HG03432 (cell line): Measurements from ENCODE around the gene SPATA32.

Source experiments
- ATAC-seq: cut with Tn5 transposase; IDR thresholded peaks from one replicate; pipeline ENCODE4 v1.9.1; 2021; ENCODE audit warnings: mild to moderate bottlenecking, moderate library complexity; ENCODE audit not compliant: unreplicated experiment

Gene SPATA32

DNA sequence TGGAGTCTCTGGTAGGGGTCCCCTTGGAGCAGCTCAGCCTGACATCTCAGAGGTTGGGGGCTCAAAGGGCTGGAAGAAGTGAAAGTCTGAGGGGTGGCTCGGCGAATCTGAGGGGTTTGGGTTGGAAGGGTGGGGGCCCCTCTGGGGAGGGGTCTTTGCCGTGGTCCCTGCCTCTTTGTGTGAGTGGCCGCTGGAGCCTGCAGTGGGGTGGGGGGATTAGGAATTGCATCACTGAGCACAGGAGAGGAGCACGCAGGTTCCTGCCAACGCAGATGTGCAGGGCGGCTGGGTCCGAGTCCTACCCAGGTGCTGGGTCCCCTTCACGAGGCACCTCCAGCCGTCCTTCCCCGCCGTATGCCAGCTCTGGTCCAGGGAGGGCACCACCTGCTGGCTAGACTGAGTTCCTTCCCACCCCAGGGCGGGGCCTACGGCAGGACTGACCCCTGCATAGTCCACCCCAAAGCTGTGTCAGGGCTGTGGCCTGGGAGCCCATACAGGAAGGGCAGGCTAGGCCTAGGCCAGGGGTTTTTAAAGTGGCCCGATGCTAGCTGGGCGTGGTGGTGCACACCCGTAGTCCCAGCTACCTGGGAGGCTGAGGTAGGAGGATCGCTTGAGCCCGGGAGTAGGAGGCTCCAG lies 30.3 kb downstream of the SPATA32 start:
- no peak for ATAC-seq

DNA sequence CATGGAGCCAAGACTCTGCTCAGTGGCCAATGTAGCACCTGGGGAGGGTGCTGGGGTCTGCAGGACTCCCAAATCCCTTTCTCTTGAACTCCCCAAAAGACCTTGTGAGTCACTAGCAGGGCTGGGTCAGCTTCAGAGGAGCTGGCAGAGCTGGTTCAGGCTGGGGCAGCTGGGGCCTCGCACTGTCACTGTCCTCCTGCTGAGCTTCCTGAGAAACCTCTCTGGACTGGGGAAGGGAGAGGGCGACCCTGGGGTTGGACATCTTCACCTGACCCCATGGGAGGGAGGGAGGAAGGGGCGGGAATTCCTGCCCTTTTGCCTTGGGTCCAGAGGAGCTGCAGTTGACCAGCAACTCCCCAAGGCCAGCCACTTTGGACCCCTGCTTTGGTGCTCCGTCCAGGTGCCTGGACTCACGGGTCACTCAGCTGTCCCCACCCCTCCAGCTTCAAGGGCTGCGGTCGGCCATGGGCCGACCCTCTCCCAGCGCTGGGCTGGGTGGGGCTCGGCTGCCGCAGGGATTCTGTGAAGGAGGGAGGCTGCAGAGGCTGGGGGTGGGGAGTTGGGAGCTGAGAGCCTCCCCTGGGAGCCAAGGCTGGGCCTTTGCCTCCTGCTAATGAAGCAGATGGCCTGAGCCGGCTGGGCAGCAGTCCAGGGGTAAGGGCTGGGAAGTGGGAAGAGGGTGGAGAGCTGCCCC lies 31.0 kb downstream of the SPATA32 start:
- ATAC-seq, result no peak

DNA sequence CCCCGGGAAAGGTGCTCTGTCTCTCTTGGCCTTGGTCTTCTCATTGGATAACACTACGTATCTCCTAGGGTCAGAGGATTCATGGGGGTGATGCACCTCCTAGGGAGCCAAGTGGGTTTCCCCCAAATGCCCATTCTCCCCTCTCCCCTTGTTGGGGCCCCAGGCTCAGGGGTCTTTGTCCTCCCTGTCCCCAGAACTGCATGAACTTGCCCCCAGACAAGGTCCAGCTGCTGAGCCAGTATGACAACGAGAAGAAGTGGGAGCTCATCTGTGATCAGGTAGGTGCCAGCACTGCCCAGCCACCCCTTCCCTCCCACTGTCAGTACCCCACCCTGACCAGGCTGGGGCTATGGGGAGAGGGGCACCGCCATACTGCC lies 31.5 kb downstream of the SPATA32 start:
- ATAC-seq, result no peak

DNA sequence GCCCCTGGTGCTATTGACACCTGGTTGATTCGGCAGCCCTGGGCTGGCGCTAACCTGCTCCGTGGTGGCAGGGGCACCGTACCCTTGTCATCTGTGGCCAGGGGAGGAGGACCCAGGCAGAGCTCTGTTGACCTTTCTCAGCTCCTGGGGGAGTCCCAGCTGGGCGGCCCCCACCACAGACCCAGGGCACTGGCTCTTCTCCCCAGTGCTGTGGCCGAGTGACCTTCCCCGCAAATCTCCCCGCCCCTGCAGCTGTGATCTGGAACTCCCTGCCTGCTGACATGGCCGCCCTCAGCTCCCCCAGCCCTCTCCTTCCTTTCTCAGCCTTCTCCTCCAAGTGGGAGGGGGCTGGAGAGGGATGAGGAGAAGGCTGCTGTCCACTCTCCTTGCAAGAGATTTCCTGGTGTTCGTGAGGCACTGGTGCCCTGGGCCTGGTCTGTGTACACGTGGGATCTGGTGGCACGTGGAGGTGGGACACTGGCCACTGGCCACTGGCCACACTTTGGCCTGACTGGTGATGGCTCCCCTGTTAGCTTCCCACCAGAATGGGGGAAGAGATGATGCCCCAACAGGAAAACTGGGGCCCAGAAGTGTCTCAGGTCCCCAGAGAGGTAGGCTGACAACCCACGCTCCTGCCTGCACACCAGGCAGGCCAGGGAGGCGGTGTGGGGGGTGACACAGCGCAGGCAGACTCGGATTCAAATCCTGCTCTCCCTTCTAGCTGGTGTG lies 32.0 kb downstream of the SPATA32 start:
- no peak for ATAC-seq

DNA sequence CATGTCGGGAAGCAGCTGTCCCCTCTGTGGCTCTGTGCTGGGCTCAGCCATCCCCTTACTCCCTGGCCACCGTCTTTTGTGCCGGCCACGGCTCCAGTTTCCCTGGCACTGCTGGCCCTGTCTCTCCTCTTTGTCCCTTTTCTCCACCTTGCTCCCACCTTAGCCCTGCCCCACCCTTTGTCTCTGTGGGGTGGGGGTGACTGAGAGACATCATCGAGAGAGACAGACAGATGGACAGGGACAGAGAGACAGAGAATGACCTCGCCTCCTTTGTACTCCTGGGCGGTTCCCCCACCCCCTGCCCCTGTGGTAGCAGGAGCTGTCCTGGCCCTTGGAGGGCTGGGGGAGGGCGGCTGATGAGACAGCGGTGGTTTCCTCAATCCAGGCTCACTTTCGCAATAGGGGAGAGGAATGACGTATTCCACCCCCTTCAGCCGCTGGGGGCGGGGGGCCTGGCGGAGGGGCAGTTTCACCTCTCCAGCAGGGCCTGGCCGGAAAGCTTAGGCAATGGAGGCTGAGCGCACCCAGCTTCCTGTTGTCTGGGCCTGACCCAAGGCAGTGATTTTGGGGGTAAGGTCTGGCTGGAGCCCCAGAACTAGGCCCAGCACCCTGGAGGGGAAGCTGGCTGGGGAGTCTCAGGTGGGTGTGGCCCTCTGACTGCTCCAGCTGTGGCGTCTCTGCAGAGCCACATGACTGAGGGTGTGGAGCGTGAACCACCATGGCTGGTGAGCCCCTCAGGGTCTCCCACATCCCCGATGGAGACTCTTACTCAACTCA lies 32.9 kb downstream of the SPATA32 start:
- ATAC-seq, result peak; percentile 31

DNA sequence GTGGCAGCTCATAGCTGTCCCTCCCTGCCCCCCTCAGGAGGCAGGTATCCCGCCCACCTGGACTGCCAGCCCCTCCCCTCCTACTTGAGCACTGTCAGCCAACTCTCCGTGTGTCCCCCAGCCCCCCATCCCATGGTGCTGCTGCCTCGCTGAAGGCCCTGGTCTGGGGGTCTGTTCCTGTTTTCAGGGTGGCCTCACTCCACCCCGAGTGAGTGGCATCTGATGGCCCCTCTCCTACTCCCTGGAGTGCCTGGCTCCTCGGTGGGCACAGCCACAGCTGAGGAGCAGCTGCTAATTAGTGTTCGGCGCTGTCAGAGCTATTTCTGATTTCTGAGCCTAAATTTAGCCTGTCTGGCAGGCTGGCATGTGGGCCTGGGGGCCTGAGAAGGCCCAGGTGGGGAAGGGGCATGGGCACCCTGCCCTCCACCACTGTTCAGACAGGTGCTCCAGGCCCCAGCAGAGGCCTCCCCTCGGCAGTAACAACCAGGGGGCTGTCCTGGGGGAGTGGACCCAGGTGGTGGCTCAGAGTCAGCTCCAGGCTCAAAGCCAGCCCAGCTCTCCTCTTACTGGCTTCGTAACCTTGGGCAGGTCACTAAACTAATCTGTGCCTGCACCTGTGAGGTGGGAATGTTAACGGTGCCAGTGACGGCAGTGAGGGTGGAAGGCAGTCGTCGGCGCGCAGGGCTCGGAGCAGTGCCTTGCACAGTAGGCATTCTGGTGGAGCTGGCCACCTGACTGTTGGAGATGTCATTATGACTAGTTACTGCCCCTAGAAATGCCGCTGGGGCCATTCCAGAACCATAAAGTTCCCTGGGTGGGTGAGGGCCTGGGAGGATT lies 33.8 kb downstream of the SPATA32 start:
- ATAC-seq, result no peak

DNA sequence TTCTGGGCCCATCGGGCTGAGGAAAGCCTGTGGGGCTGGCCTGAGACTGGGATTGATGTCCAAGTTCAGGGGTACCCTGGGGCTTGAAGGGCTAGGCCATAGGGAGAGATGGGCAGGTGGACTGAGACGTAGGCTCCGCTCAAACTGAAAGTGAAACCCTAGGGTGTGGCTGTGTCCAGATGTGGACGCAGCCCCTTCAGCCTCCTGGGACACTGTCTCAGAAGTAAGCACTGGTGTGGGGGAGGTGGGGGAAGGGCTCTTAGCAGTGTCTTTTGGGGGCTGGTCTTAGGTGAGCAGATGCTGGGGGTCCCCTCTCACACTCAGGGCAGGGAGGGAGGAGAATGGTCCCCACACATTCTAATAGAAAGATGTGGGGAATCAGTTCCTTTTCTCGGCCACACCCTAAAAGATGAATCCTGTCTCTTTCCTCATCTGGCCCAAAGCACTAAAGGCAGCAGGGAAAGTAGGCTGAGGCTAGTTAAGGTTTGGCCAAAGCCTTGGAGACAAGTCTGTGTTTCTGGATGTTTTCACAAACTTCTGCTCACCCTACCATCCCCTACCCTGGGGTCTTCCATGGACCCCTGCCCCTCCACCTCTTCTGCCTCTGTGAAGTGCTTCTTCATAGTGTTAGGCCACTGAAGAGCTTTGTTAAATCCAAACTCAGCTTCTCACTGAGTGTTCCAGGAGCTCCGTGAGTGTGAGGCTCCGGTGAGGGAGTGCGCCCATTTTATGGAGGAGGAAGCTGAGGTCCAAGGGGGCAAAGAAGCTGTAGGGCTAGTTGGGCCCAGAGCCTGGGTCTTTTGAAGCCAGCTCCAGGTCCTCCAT lies 34.6 kb downstream of the SPATA32 start:
- ATAC-seq, result no peak

DNA sequence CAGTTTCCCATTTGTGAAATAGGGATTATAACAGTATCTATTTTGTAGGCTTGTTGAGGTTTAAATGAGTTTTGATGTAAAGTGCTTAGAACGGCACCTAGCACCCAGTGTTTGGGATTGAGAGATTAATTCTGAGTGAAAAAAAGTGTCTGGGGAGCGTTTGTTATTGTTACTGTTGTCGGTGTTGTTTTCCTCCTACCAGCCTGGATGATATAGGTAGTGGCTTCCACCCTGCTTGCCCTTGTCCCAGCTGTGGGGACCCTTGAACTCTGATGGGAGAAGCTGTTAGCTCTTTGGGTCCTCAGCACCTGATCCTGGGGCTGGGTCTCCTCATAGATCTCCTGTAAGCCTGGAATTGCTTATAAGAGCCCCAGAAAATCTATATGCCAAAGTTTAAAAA lies 35.3 kb downstream of the SPATA32 start:
- no peak for ATAC-seq

DNA sequence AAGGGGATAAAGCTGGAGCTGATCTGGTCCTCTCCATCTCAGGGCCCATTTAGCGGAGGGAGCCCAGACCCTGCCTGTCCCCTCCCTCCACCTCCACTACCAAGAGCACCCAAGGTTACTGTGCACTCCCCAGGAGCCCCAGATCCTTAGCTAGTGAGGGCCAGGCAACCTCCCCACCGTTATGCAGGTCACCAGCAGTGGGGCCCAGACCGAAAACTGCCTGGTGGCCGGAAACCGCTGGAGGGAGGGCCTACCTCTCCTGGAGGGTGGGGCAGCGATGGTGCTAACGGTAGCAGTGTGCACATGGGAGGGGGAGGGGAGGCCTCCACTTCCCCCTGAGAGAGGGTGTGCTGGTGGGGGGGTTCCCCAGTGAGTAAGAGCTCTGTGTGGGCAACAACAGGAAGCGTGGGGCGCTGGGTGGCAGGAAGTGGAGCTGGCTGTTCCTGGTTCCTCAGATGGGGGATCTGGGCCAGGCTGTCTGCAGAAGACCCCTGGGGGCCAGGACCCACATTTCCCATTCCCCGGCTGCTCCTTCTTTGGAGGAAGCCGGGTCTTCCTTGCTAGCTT lies 35.8 kb downstream of the SPATA32 start:
- peak; percentile 44 for ATAC-seq

DNA sequence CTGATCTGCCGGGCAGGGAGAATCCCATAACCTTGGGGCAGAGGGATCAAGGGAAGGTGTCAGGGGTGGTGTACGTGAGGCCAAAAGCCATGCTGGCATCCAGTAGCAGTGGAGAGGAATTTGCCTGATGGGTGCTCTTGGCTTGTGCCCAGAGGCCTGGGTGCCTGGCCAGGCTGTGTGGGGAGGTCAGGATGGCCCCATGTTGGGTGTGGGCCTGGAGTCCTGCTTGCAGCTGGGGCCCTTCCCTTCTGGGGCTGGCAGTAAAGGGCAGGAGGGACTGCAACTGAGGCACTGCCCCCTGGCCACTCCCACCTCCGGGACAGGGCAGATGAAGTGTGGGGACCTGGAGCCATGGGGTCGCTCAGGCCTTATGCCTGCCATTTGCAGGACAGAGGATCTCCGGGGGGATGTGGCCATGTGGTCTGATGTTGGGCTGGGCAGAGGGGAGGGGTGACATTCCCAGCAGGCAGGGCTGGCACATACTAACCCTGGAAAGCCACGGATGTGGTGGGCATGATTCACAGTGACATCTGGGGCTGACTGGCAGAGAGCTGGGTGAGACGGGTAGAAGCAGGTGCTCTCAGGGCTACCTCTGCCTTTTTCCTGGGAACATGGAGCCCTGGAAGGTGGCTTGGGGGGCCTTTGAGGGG lies 36.7 kb downstream of the SPATA32 start:
- no peak for ATAC-seq

DNA sequence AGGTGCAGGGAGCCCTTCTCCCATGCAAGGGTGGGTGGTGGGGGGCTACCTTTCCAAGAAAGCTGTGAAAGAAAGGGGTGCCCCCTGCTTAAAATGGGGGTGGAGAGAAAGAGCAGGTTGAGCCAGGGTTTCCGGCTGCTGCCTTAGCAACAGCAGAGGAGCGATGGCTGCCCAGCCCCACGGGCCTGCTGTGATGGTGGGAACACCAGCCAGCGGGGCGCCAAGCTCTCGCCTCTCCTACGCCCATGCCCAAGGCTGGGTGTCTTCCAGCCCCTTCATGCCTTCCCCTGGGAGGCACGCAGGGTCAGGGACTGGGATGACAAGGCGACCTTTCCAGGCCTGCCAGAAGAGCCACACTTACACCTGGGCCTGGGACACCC lies 37.2 kb downstream of the SPATA32 start:
- no peak for ATAC-seq

DNA sequence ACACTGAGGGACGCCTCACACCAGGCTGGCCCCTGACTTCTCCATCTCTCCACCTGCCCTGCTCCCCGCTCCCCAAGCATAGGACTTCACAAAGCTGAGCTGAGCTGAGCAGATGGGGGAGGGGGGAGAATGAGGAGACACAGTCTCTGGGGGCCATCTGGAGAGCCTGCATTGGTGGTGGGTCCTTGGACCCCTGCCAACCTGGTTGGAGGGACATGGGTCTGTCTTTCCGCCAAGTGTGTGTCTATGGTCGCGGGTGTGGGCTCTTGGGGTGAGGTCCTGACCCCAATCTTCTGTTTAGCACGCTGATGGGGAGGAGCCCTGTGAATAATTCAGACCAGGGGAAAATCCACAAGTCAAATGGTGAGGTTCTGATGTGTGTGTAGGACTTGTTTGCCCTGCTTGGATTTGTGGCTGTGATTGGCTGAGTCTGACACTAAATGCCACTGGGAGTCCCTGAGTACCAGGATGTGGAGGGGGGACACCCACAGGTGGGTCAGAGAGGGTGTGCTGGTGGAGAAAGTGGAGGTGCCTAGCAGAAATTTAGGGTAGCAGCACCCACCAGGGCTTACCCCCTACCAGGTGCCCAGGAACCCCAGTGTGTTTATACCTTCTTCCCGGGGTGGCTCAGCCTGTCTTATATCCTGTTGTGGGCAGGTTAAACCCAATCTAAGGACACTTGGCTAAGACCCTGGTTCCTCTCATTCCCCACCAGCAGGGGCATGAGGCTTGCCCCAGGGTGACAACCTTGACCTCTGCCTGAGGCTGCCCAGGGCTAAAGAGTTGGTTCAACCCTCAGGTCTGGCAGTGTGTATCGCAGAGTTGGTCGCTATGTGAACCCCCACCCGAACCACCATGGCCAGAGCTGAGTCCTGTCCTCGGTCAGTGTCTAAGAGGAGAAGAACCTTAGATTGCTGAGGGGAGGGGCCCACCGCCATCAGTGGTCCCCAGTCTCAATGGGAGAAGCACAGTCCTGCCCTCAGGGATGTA lies 38.1 kb downstream of the SPATA32 start:
- no peak for ATAC-seq

DNA sequence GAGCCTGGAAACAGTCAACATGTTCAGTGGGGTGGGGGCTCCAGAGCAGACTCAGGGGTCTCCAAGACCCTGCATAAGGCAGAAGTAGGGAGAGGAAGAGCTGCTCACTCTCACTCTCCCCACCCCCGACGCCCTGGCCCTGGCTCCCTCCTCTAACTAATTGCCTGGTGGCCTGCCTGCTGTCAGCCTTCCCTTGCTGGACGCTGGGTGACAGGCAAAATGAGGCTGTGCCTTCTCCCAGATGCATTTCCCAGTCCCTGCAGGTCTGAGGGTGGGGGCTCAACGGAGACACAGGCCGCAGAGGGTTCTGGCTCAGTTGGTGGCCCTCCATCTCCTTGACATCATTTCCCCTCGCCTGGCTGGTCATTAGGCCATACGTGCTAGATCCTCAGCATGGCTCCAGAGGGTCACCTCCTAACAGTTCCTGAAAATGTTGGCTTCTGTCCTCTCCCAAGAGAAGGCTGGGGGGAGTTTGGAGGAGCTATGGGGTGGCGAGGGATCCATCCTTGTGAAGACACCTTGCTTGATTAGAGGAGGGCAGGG lies 38.8 kb downstream of the SPATA32 start:
- no peak for ATAC-seq

DNA sequence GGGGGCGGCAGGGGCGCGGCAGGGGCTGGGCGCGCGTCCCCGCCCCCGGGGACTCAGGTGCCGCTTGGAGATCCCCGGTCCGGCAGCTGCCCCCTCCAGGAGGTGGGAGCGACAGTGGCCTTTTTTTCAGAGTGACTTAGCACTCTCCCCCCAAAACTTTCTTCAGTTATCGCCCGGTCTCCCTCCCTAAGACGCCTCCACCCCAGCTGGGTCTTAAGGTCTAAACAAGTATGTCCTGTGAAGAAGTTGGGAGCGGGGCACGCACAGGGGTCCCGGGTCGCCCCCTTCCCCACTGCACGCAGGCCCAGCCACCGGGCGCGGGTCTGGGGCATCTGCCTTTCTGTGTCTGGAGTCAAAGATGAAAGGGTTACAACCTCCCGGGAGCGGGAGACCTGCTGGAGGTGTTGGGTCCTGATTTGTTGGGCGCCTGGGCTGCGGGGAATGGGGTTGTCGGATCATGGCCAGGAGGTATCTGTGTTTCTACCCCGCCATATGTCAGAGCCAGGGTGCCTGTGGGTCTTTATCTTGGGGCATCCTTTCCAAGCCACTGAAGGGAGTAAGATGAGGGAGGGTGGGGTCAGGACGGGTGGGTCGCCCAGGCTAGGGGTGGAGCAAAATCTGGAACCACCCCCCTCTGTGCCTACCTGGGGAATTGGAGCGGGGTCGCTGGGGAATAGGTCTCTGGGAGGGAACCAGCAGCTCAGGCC lies 39.5 kb downstream of the SPATA32 start:
- ATAC-seq, result no peak

DNA sequence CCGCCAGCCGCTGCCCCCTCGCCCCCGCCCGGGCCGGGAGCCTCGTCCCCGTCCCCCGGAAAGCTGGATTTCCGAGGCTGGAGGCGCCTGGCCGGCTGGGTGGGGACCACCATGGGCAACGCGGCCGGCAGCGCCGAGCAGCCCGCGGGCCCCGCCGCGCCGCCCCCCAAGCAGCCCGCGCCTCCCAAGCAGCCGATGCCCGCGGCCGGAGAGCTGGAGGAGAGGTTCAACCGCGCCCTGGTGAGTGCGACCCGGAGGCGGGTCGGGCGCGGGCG lies 39.9 kb downstream of the SPATA32 start:
- ATAC-seq, result no peak

DNA sequence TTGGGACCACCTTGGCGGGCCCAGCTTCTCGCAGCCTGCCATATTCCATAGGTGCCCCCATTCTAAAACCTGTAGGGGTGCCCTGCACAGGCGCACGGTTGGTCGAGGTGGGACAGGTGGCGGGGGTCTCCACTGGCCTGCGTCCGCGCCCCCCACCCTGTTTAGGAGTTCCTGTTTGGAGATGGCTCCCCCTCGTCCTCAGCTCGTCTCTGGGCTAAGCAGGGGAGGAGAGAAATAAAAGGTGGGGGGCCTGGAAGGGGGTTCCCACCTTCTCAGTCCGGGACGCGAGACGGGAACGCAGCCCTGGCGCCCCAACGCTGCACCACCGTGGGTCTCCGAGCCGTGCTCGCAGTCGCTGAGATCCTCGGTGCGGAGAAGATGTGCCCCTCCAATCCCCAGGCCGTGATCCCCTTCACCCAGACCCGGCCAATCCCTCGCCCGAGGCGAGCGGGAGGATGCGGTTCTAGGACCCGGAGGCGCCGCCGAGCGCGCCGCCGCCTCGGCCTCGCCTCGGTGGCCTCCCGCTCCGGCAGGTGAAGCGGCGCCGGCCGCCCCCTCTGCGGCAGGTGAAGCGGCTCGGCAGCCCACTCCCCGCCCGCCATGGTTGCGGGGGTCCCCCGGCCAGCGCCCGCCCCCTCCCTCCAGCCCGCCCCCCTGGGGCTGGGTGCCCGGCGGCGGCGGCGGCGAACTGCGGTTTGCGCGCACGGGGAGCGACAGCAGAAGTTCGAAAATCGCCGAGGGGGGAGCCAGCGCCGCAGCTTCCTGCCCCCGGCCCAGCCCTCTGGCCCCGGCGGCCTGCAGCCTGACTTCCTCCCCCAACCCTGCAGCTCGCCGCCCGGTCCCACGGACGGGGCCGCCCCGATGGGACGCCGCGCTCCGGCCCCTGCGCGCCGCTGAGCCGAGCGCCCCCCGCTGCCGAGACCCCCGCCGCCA lies 40.5 kb downstream of the SPATA32 start, which contains the start of gene FMNL1:
Gene FMNL1, plus strand, starts transcription at position 805 of the 933 bp plus-strand sequence. CDS start 240 bp downstream, outside the sequence.
- peak; percentile 29 for ATAC-seq
